ENCODE data around the gene RFPL2. TPM values are rescaled to one million over a fixed set of nuclear protein-coding genes. Genes with fewer than 3 reads are reported as not detected.
"Not testable (repeated sequence)": the region's sequence is repeated elsewhere in the genome, so short reads cannot be mapped to it uniquely, and the experiment has no call there.

Gene RFPL2
- total RNA-seq, 5 donors from 2014 or later (not counting 1 experiment from before 2014, with no cell fraction given), result 0.16 to 1.8 (median 1.1) TPM

GRCh38 chr22:32175683-32176644, 28.9 kb downstream of the RFPL2 start:
- H3K27ac Mint-ChIP-seq, result no peak overlapping the region

GRCh38 chr22:32175115-32175514, 29.8 kb downstream of the RFPL2 start:
- H3K27ac Mint-ChIP-seq, result no peak overlapping the region
- peaks cover 30 to 47% of the 10 kb centered on the region in 2 donors for H3K27me3 Mint-ChIP-seq
- ATAC-seq (replicated peaks in 1 of 4) (no peak), DNase-seq (no peak)
- no peaks in the 10 kb centered on the region for H3K36me3 ChIP-seq (ENCODE audit: control insufficient read depth in 2 of 2, extremely low read depth in 1 of 2, insufficient read depth in 1 of 2, low read length in 1 of 2)
- peaks cover 0 to 6% of the 10 kb centered on the region in 2 experiments for H3K4me1 ChIP-seq (ENCODE audit: control insufficient read depth in 1 of 2, extremely low read depth in 1 of 2, insufficient read depth in 2 of 2, low read length in 2 of 2)
- peaks cover 2 to 47% of the 10 kb centered on the region in 2 experiments for H3K27me3 ChIP-seq (replicated peaks in 1 of 2; ENCODE audit: control insufficient read depth in 2 of 2, extremely low read depth in 1 of 2, insufficient read depth in 2 of 2, low read length in 1 of 2)
- H3K9me3 ChIP-seq, result no peaks in the 10 kb centered on the region
- no peak overlapping the region for H3K27ac ChIP-seq (ENCODE audit: low read length)
- H3K9me3 Mint-ChIP-seq, result no peaks in the 10 kb centered on the region
- H3K4me3 Mint-ChIP-seq, result peak overlapping the region in 1 of 3 donors; percentile 6
- H3K4me1 Mint-ChIP-seq, result peaks cover 0 to 3% (median 2%) of the 10 kb centered on the region in 3 donors
- 89% methylated on average over 10 of the region's 11 CpGs for WGBS (ENCODE audit: insufficient coverage)
- ChIA-PET POLR2A (no interaction called here), CTCF (interaction anchor here (0.6 to 0.7 kb wide), 2 partner anchors 287 to 1936 kb away, joined by 3 to 4 read pairs; no protein-coding TSS in a partner anchor)
- H3K36me3 Mint-ChIP-seq, result no peaks in the 10 kb centered on the region
- no peak overlapping the region for H3K4me3 ChIP-seq (ENCODE audit: control insufficient read depth in 1 of 2, extremely low read depth in 1 of 2, low read length in 1 of 2)

More at GRCh38 chr22:32175683-32176644, 28.9 kb downstream of the RFPL2 start:
- ChIA-PET CTCF (no interaction called here), POLR2A (no interaction called here)
- ATAC-seq (replicated peaks in 1 of 4) (peak in 3 of 4 experiments; percentile 23 to 47 (median 34)), DNase-seq (no peak)
- peaks cover 30 to 47% of the 10 kb centered on the region in 2 donors for H3K27me3 Mint-ChIP-seq
- peak overlapping the region in 2 of 3 donors; percentile 37 to 51 for H3K4me3 Mint-ChIP-seq
- H3K36me3 Mint-ChIP-seq, result no peaks in the 10 kb centered on the region
- no peaks in the 10 kb centered on the region for H3K9me3 Mint-ChIP-seq
- 8% methylated on average over 69 of the region's 73 CpGs for WGBS (ENCODE audit: insufficient coverage)
- Histone ChIP-seq H3K9me3 (no peaks in the 10 kb centered on the region), H3K27ac (ENCODE audit: low read length) (no peak overlapping the region), H3K4me1 (ENCODE audit: control insufficient read depth in 1 of 2, extremely low read depth in 1 of 2, insufficient read depth in 2 of 2, low read length in 2 of 2) (peaks cover 0 to 6% of the 10 kb centered on the region in 2 experiments), H3K36me3 (ENCODE audit: control insufficient read depth in 2 of 2, extremely low read depth in 1 of 2, insufficient read depth in 1 of 2, low read length in 1 of 2) (no peaks in the 10 kb centered on the region), H3K27me3 (replicated peaks in 1 of 2; ENCODE audit: control insufficient read depth in 2 of 2, extremely low read depth in 1 of 2, insufficient read depth in 2 of 2, low read length in 1 of 2) (peaks cover 2 to 45% of the 10 kb centered on the region in 2 experiments), H3K4me3 (ENCODE audit: control insufficient read depth in 1 of 2, extremely low read depth in 1 of 2, low read length in 1 of 2) (peak overlapping the region in 1 of 2 donors; percentile 12)
- peaks cover 0 to 3% (median 2%) of the 10 kb centered on the region in 3 donors for H3K4me1 Mint-ChIP-seq

- ChIA-PET POLR2A (no interaction called here), CTCF (no interaction called here)
- no peak overlapping the region for H3K27ac ChIP-seq (ENCODE audit: low read length)
- H3K4me3 Mint-ChIP-seq, result no peak overlapping the region
- 87% methylated on average over 3 of the region's 6 CpGs for WGBS (ENCODE audit: insufficient coverage)
- no peak for DNase-seq
- peaks cover 0 to 6% of the 10 kb centered on the region in 2 experiments for H3K27me3 ChIP-seq (replicated peaks in 1 of 2; ENCODE audit: control insufficient read depth in 2 of 2, extremely low read depth in 1 of 2, insufficient read depth in 2 of 2, low read length in 1 of 2)
- no peaks in the 10 kb centered on the region for H3K4me1 ChIP-seq (ENCODE audit: control insufficient read depth in 1 of 2, extremely low read depth in 1 of 2, insufficient read depth in 2 of 2, low read length in 2 of 2)
- H3K4me3 ChIP-seq (ENCODE audit: control insufficient read depth in 1 of 2, extremely low read depth in 1 of 2, low read length in 1 of 2), result no peak overlapping the region
- peaks cover 4 to 10% of the 10 kb centered on the region in 2 donors for H3K27me3 Mint-ChIP-seq
- no peaks in the 10 kb centered on the region for H3K36me3 ChIP-seq (ENCODE audit: control insufficient read depth in 2 of 2, extremely low read depth in 1 of 2, insufficient read depth in 1 of 2, low read length in 1 of 2)
- ATAC-seq (replicated peaks in 1 of 4), result no peak
- peaks cover 6 to 7% (median 6%) of the 10 kb centered on the region in 3 donors for H3K4me1 Mint-ChIP-seq
- H3K36me3 Mint-ChIP-seq, result no peaks in the 10 kb centered on the region
- H3K27ac Mint-ChIP-seq, result no peak overlapping the region
- H3K9me3 ChIP-seq, result no peaks in the 10 kb centered on the region
- no peaks in the 10 kb centered on the region for H3K9me3 Mint-ChIP-seq
Measured at GRCh38 chr22:32165681-32166080, 39.2 kb downstream of the RFPL2 start.

GRCh38 chr22:32164075-32164860, 40.6 kb downstream of the RFPL2 start:
- ChIA-PET CTCF (no interaction called here), POLR2A (interaction anchor here in 1 of 2 donors (0.6 kb wide), 1 partner anchor 10 kb away, joined by 3 read pairs; no protein-coding TSS in a partner anchor)
- DNase-seq, result no peak
- H3K9me3 ChIP-seq, result no peaks in the 10 kb centered on the region
- peaks cover 0 to 5% of the 10 kb centered on the region in 2 experiments for H3K27me3 ChIP-seq (replicated peaks in 1 of 2; ENCODE audit: control insufficient read depth in 2 of 2, extremely low read depth in 1 of 2, insufficient read depth in 2 of 2, low read length in 1 of 2)
- 64% methylated on average over 4 of the region's 6 CpGs for WGBS (ENCODE audit: insufficient coverage)
- no peaks in the 10 kb centered on the region for H3K9me3 Mint-ChIP-seq
- no peak for ATAC-seq (replicated peaks in 1 of 4)
- H3K4me1 Mint-ChIP-seq, result peaks cover 6 to 7% (median 6%) of the 10 kb centered on the region in 3 donors
- peaks cover 4 to 10% of the 10 kb centered on the region in 2 donors for H3K27me3 Mint-ChIP-seq
- no peak overlapping the region for H3K4me3 Mint-ChIP-seq
- no peaks in the 10 kb centered on the region for H3K4me1 ChIP-seq (ENCODE audit: control insufficient read depth in 1 of 2, extremely low read depth in 1 of 2, insufficient read depth in 2 of 2, low read length in 2 of 2)
- H3K27ac Mint-ChIP-seq, result no peak overlapping the region
- H3K36me3 Mint-ChIP-seq, result no peaks in the 10 kb centered on the region
- H3K4me3 ChIP-seq (ENCODE audit: control insufficient read depth in 1 of 2, extremely low read depth in 1 of 2, low read length in 1 of 2), result no peak overlapping the region
- H3K36me3 ChIP-seq (ENCODE audit: control insufficient read depth in 2 of 2, extremely low read depth in 1 of 2, insufficient read depth in 1 of 2, low read length in 1 of 2), result no peaks in the 10 kb centered on the region
- no peak overlapping the region for H3K27ac ChIP-seq (ENCODE audit: low read length)

GRCh38 chr22:32160411-32160810, 44.5 kb downstream of the RFPL2 start:
- H3K27me3 ChIP-seq (replicated peaks in 1 of 2; ENCODE audit: control insufficient read depth in 2 of 2, extremely low read depth in 1 of 2, insufficient read depth in 2 of 2, low read length in 1 of 2), result peaks cover 0 to 15% of the 10 kb centered on the region in 2 experiments
- peaks cover 7 to 11% of the 10 kb centered on the region in 2 donors for H3K27me3 Mint-ChIP-seq
- H3K4me1 Mint-ChIP-seq; H3K9me3 ChIP-seq; H3K27ac ChIP-seq (ENCODE audit: low read length); H3K36me3 ChIP-seq (ENCODE audit: control insufficient read depth in 2 of 2, extremely low read depth in 1 of 2, insufficient read depth in 1 of 2, low read length in 1 of 2); H3K9me3 Mint-ChIP-seq; CTCF ChIA-PET; H3K36me3 Mint-ChIP-seq; POLR2A ChIA-PET; H3K4me3 ChIP-seq (ENCODE audit: control insufficient read depth in 1 of 2, extremely low read depth in 1 of 2, low read length in 1 of 2); DNase-seq; H3K27ac Mint-ChIP-seq; ATAC-seq (replicated peaks in 1 of 4); H3K4me1 ChIP-seq (ENCODE audit: control insufficient read depth in 1 of 2, extremely low read depth in 1 of 2, insufficient read depth in 2 of 2, low read length in 2 of 2); H3K4me3 Mint-ChIP-seq: not testable (repeated sequence)
- 100% methylated on average over 1 of the region's 5 CpGs for whole genome bisulfite sequencing (ENCODE audit: insufficient coverage)
